HG03139 (cell line): ENCODE data around the gene GNAT2.

Experiments
- ATAC-seq: cut with Tn5 transposase; IDR thresholded peaks from one replicate; pipeline ENCODE4 v1.9.1; 2021; ENCODE audit not compliant: unreplicated experiment

GNAT2 gene

GRCh38 chr1:109566982-109567381 lies 52.4 kb downstream of the GNAT2 start:
- no peak for ATAC-seq

- no peak for ATAC-seq
These were observed 54.2 kb downstream of the GNAT2 start for GRCh38 chr1:109565241-109565640.

- ATAC-seq: no peak
These were observed 55.1 kb downstream of the GNAT2 start for GRCh38 chr1:109564194-109564878.

- ATAC-seq: no peak
These were observed 59.4 kb downstream of the GNAT2 start for GRCh38 chr1:109559995-109560394.

GRCh38 chr1:109557520-109557919 lies 61.9 kb downstream of the GNAT2 start:
- no peak for ATAC-seq

GRCh38 chr1:109556563-109556962 lies 62.9 kb downstream of the GNAT2 start:
- ATAC-seq: no peak
